ENCODE results near the gene ZNF19.
A peak's percentile ranks its signal among the peaks of the same experiment; 100 is the strongest.

The ZNF19 gene

GRCh38 chr16:71442051-71442440, 47.1 kb downstream of the ZNF19 start, which contains the start of gene TLE7:
Gene TLE7 (minus strand): TSS chr16:71442054. CDS start chr16:71433324, 8,730 bp downstream.
- no peak for DNase-seq (ENCODE audit: low spot score)

- no peak for DNase-seq (ENCODE audit: low spot score)
Observed at GRCh38 chr16:71441348-71442050, 47.6 kb downstream of the ZNF19 start.

GRCh38 chr16:71440669-71441347, 48.3 kb downstream of the ZNF19 start:
- no peak for DNase-seq (ENCODE audit: low spot score)

DNA sequence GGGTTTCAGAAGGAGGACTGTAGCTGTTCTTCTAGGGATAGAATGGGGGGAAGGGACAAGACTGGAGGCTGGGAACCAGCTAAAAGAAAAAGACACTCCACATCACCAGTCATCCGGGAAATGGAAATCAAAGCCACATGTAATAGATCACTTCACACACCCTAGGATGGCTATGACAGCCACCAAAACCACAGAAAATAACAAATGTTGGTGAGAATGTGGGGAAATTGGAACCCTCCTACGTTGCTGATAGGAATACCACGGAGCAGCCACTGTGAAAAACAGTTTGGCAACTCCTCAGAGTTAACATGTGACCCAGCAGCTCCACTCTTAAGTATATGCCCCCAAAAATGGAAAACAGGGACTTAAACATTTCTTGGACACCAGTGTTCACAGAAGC, 49.6 kb downstream of the ZNF19 start:
- no peak for DNase-seq (ENCODE audit: low spot score)

- no peak for DNase-seq (ENCODE audit: low spot score)
Observed at GRCh38 chr16:71436473-71436872, 52.7 kb downstream of the ZNF19 start.

DNA sequence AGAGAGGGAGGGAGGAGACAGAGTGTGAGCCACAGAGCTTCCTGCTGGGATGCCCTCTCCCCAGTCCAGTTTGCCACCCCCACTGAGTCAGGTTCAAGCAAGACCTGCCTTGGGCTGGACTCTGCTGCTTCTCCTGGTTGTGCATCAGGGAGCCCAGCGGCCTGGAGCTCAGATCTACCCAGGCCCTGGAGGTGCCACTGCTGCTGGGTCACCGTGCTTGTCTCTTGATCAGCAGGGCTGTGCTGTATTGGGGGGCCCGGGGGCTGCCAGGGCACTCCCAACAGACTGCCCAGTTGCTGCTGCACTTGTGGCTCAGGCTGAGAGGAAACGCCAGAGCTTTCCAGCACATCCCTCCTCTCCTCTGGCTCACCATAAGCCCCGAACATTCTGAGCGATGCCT, 56.2 kb downstream of the ZNF19 start:
- no peak for DNase-seq (ENCODE audit: low spot score)

- no peak for DNase-seq (ENCODE audit: low spot score)
Observed at GRCh38 chr16:71431991-71432390, 57.1 kb downstream of the ZNF19 start.

- no peak for DNase-seq (ENCODE audit: low spot score)
Observed at GRCh38 chr16:71431176-71431575, 57.9 kb downstream of the ZNF19 start.

GRCh38 chr16:71430744-71431143, 58.4 kb downstream of the ZNF19 start:
- no peak for DNase-seq (ENCODE audit: low spot score)

DNA sequence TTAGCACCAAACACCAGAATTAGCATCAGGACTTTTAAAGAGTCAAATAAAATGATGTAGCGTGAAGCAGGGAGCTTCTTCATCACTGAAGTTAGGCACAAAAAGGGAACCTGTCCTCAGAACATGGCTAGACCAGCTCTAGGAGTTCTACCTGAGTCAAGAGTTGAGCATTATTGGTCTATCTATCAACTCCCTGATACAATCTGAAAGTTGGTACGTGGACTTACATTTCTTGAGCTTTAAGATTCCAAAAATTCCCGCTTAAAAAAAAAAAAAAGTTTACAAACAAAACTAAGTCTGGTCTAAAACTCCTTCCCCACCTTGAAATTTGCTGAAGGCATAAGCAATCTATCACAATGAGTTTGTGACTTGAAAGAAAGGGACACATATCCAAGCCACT, 59.5 kb downstream of the ZNF19 start:
- DNase-seq (ENCODE audit: low spot score), result no peak

DNA sequence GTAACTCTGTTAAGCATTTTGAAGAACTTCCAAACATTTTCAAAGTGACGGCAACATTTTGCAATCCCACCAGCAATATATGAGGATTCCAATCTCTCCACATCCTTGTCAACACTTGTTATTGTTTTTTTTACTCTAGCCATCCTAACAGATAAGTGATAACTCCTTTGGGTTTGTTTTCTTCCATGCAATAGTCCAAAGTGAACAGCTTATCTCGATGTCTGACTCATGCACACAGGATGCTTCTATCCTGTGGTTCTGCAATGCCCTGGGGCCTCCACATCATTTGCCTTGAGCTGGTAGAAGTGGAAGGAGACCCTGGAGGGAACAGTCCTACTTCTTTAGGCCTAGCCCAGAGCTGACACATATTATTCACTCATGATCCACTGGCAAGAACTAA, 60.2 kb downstream of the ZNF19 start:
- no peak for DNase-seq (ENCODE audit: low spot score)

GRCh38 chr16:71428385-71428784, 60.7 kb downstream of the ZNF19 start:
- DNase-seq (ENCODE audit: low spot score), result no peak

DNA sequence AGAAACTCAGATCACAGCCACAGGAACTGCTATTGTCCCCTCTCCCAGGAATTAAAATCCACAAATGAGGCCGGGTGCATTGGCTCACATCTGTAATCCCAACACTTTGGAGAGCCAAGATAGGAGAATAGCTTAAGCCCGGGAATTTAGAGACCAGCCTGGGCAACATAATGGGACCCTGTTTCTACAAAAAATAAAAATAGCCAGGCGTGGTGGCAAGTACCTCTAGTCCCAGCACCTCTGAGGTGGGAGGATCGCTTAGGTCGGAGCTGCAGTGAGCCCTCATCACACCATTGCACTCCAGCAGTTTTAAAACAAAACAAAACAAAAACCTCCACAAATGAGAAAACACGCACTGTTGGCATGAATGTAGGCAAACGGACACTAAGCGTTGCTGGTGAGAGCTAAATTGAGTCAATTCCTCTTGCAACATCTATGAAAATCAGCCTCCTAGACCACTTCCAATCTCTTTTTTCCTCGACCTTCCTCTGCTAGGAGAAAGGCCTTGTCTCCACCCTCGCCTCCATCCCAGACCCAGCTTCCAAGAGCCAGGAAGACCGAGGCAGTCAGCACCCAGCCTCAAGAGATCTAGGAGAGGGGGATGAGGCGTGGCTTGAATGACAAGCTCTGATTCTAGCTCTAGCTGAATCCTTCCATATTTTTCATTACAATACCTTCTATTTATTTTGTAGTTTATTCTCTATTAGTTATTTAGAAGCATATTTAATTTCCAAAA, 62.1 kb downstream of the ZNF19 start:
- DNase-seq (ENCODE audit: low spot score), result no peak

- peak; percentile 71 for DNase-seq (ENCODE audit: low spot score)
Observed at GRCh38 chr16:71426069-71426879, 62.9 kb downstream of the ZNF19 start.

DNA sequence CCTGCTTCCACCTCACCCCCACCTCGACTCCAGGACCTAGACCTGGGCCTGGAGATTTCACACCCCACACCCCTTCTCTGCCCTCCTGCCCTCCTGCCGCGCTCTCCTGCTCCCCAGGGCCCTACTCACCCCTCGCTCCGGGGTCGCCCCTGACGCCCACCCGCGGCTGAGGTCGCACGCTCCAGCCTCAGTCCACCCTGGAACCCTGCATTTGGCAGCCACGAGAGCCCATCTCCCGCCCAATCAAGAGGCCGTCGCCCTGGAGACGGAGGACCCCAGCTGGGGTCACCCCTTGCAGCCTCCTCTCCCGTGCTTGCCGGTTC, 63.4 kb downstream of the ZNF19 start:
- no peak for DNase-seq (ENCODE audit: low spot score)

GRCh38 chr16:71424626-71425025, 64.5 kb downstream of the ZNF19 start:
- no peak for DNase-seq (ENCODE audit: low spot score)

DNA sequence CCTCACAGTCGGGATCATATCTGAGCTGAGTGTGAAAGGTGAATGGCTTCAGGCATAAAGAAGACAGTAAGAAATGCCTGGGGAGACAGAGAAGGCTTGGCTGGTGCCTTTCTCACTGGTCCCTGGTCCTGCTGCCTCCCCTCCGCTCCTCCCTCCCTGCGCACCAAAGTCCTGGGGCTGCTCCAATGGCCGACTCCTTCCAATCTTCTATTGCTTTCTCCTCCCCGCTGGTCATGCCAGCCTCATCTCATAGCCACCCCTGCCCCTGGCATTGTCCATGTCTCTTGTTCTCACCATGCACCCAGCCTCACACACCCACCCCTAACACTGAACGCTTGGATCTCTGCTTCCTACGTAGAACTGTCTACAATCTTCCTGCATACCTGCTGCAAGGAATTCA, 65.3 kb downstream of the ZNF19 start:
- no peak for DNase-seq (ENCODE audit: low spot score)
